Neural cell (in vitro differentiated cells): ENCODE measurements around the gene RYR2.

Experiments
- POLR2AphosphoS5 ChIP-seq: IDR thresholded peaks from 2 replicates; pipeline ENCODE4 v1.6.1; 2012
- RAD21 ChIP-seq: fragments of 450-650 bp; conservative IDR thresholded peaks from 2 replicates; pipeline ENCODE4 v1.6.1; 2014; ENCODE audit warnings: antibody characterized with exemption, mild to moderate bottlenecking, moderate library complexity
- REST ChIP-seq: IDR thresholded peaks from 2 replicates; pipeline ENCODE4 v1.6.1; 2012; ENCODE audit warnings: borderline replicate concordance
- SMC3 ChIP-seq: fragments of 450-650 bp; conservative IDR thresholded peaks from 2 replicates; pipeline ENCODE4 v1.6.1; 2014; ENCODE audit warnings: antibody characterized with exemption, mild to moderate bottlenecking, moderate library complexity; ENCODE audit not compliant: poor library complexity
- TF ChIP-seq, protein P1 (sequence below): fragments of 450-650 bp; IDR thresholded peaks from 2 replicates; pipeline ENCODE4 v1.5.1; 2014; ENCODE audit warnings: antibody characterized with exemption, mild to moderate bottlenecking, moderate library complexity; ENCODE audit not compliant: poor library complexity, severe bottlenecking

GRCh38 chr1:237478082-237478481 is 436.1 kb downstream of the RYR2 start:
- TF ChIP-seq, protein P1, sequence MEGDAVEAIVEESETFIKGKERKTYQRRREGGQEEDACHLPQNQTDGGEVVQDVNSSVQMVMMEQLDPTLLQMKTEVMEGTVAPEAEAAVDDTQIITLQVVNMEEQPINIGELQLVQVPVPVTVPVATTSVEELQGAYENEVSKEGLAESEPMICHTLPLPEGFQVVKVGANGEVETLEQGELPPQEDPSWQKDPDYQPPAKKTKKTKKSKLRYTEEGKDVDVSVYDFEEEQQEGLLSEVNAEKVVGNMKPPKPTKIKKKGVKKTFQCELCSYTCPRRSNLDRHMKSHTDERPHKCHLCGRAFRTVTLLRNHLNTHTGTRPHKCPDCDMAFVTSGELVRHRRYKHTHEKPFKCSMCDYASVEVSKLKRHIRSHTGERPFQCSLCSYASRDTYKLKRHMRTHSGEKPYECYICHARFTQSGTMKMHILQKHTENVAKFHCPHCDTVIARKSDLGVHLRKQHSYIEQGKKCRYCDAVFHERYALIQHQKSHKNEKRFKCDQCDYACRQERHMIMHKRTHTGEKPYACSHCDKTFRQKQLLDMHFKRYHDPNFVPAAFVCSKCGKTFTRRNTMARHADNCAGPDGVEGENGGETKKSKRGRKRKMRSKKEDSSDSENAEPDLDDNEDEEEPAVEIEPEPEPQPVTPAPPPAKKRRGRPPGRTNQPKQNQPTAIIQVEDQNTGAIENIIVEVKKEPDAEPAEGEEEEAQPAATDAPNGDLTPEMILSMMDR, result no peak
- no peak for TF ChIP-seq SMC3
- TF ChIP-seq POLR2AphosphoS5, result no peak
- no peak for TF ChIP-seq RAD21
- no peak for TF ChIP-seq REST
